HCT116 (cell line): ENCODE data around the gene DBN1. TPM values are rescaled to one million over a fixed set of nuclear protein-coding genes. Genes with fewer than 3 reads are reported as not detected.
A peak's percentile ranks its signal among the peaks of the same experiment; 100 is the strongest.

Source experiments
- ATAC-seq: fragments of 200-7000 bp; cut with Tn5 transposase; 2 replicates; pipeline ENCODE4 v1.9.1; 2020; ENCODE audit warnings: mild to moderate bottlenecking, moderate library complexity
- BruUV-seq: library from RNA; stranded (reverse); fragments of 400-500 nt; replicated peaks from 2 replicates; lab custom pipeline; 2021; lab: Mats Ljungman, UMichigan
- CTCF ChIA-PET: fragments of 300-600 bp; sonication (Branson Sonifier 250); formaldehyde crosslinking; loops from one replicate; lab custom pipeline; 2021; ENCODE audit warnings: antibody characterized with exemption; lab: Charles Lee
- POLR2A ChIA-PET: fragments of 300-600, 350-600 bp; sonication (Branson Sonifier 250); formaldehyde crosslinking; loops from one replicate; lab custom pipeline; 2021; ENCODE audit warnings: antibody characterized with exemption; lab: Charles Lee
- RAD21 ChIA-PET, 2 experiments: fragments of 300-600 bp; sonication (Branson Sonifier 250); formaldehyde crosslinking; loops; one replicate each; lab custom pipeline; 2023; ENCODE audit warnings: low total read pairs in 2 of 2; ENCODE audit not compliant: uncharacterized antibody in 2 of 2, unreplicated experiment in 2 of 2, low non-redundant PET in 1 of 2; lab: Charles Lee
- DNase-seq: peaks from one replicate; pipeline ENCODE4 v3.0.0-alpha.2; 2010; ENCODE audit warnings: low read depth, low spot score
- H2AFZ ChIP-seq: fragments of 200-600 bp; shearing (Covaris generic), sonication (generic); 2 replicates; pipeline ENCODE4 v1.6.1; 2017; ENCODE audit warnings: low read depth, mixed run types, mixed read lengths, antibody characterized with exemption, low read length; ENCODE audit not compliant: poor library complexity, severe bottlenecking
- H3K27ac ChIP-seq: 2 replicates; pipeline ENCODE4 v1.5.1; 2012; ENCODE audit warnings: low read depth, low read length
- H3K27me3 ChIP-seq: fragments of 200-600 bp; sonication (generic); 2 replicates; pipeline ENCODE4 v1.6.1; 2016; ENCODE audit warnings: mixed run types, low read length, mixed read lengths; ENCODE audit not compliant: insufficient read depth
- H3K36me3 ChIP-seq, 2 experiments: fragments of 200-500 bp in 1 of 2; fragments of 200-600 bp in 1 of 2; sonication (Bioruptor generic) in 1 of 2; sonication (generic) in 1 of 2; 2 replicates each; pipeline versions ENCODE4 v1.5.1 to v1.6.1; 2014 to 2016; ENCODE audit warnings: low read length in 2 of 2, inconsistent platforms in 1 of 2, mixed read lengths in 1 of 2, mixed run types in 1 of 2; ENCODE audit not compliant: insufficient read depth in 2 of 2, control insufficient read depth in 1 of 2
- H3K4me1 ChIP-seq, 2 experiments: fragments of 200-600 bp in 1 of 2; sonication (generic) in 1 of 2; 2 replicates each; pipeline versions ENCODE4 v1.5.1 to v1.6.1; 2012 to 2017; ENCODE audit warnings: low read length in 2 of 2, inconsistent platforms in 1 of 2, mild to moderate bottlenecking in 1 of 2, mixed read lengths in 1 of 2, mixed run types in 1 of 2, moderate library complexity in 1 of 2; ENCODE audit not compliant: insufficient read depth in 2 of 2, control insufficient read depth in 1 of 2
- H3K4me2 ChIP-seq: fragments of 200-600 bp; sonication (generic); 2 replicates; pipeline ENCODE4 v1.6.1; 2017; ENCODE audit warnings: mixed run types, low read length, mixed read lengths
- H3K4me3 ChIP-seq, 2 experiments: fragments of 200-600 bp in 1 of 2; sonication (generic) in 1 of 2; replicated peaks in 1 of 2; 2 replicates each; pipeline ENCODE4 v1.5.1; 2011 to 2016; ENCODE audit warnings: low read length in 2 of 2, control low read depth in 1 of 2, low read depth in 1 of 2, mild to moderate bottlenecking in 1 of 2, mixed read lengths in 1 of 2, mixed run types in 1 of 2
- H3K79me2 ChIP-seq: fragments of 200-600 bp; sonication (generic); 2 replicates; pipeline ENCODE4 v1.6.1; 2017; ENCODE audit warnings: mild to moderate bottlenecking, mixed run types, low read length, moderate library complexity, mixed read lengths; ENCODE audit not compliant: insufficient read depth
- H3K9ac ChIP-seq: fragments of 200-600 bp; sonication (generic); 2 replicates; pipeline ENCODE4 v1.6.1; 2016; ENCODE audit warnings: low read length, mixed read lengths
- H3K9me2 ChIP-seq: fragments of 200-600 bp; sonication (generic), shearing (Covaris generic); 2 replicates; pipeline ENCODE4 v1.6.1; 2017; ENCODE audit warnings: mixed run types, mild to moderate bottlenecking, moderate library complexity; ENCODE audit not compliant: insufficient read depth
- H3K9me3 ChIP-seq, 2 experiments: fragments of 200-500 bp in 1 of 2; fragments of 200-600 bp in 1 of 2; sonication (Bioruptor generic) in 1 of 2; sonication (generic) in 1 of 2; 2 replicates each; pipeline ENCODE4 v1.6.1; 2014 to 2017; ENCODE audit warnings: low read length in 2 of 2, mixed read lengths in 2 of 2, inconsistent platforms in 1 of 2, low read depth in 1 of 2, mild to moderate bottlenecking in 1 of 2, mixed run types in 1 of 2, moderate library complexity in 1 of 2; ENCODE audit not compliant: control insufficient read depth in 1 of 2, insufficient read depth in 1 of 2
- H4K20me1 ChIP-seq: fragments of 200-600 bp; sonication (generic), shearing (Covaris generic); 2 replicates; pipeline ENCODE4 v1.6.1; 2017; ENCODE audit warnings: mixed run types, mild to moderate bottlenecking, moderate library complexity; ENCODE audit not compliant: insufficient read depth
- CTCF ChIP-seq, 3 experiments: fragments of 200-600 bp in 1 of 3; sonication (generic) in 1 of 3; IDR thresholded peaks in 2 of 3; conservative IDR thresholded peaks in 1 of 3; 2 replicates each; pipeline ENCODE4 v1.5.1; 2012 to 2017; ENCODE audit warnings: low read depth in 2 of 3, low read length in 2 of 3, antibody characterized with exemption in 1 of 3, borderline replicate concordance in 1 of 3, control low read depth in 1 of 3, mild to moderate bottlenecking in 1 of 3, mixed read lengths in 1 of 3, mixed run types in 1 of 3, moderate library complexity in 1 of 3; ENCODE audit not compliant: insufficient read depth in 1 of 3
- MAX ChIP-seq: IDR thresholded peaks from 2 replicates; pipeline ENCODE4 v1.6.1; 2012
- POLR2AphosphoS5 ChIP-seq: IDR thresholded peaks from 2 replicates; pipeline ENCODE4 v1.6.1; 2011; ENCODE audit warnings: mild to moderate bottlenecking, low read depth, low read length, moderate library complexity
- SIN3A ChIP-seq: IDR thresholded peaks from 2 replicates; pipeline ENCODE4 v1.6.1; 2012; ENCODE audit warnings: low read depth
- SP1 ChIP-seq: IDR thresholded peaks from 2 replicates; pipeline ENCODE4 v1.6.1; 2012; ENCODE audit warnings: low read depth
- TCF7L2 ChIP-seq: IDR thresholded peaks from 2 replicates; pipeline ENCODE4 v1.7.0; 2011; ENCODE audit warnings: borderline replicate concordance, inconsistent platforms; ENCODE audit not compliant: insufficient read depth, insufficient read length; ENCODE audit errors: extremely low read depth
- intact Hi-C: fragments of 100-400 bp; cut with micrococcal nuclease; formaldehyde crosslinking; loops from 2 replicates; pipeline ENCODE4 v1.10.0; 2022
- total RNA-seq: library from RNA; stranded (reverse); gene quantifications from one replicate; pipeline ENCODE4 v1.2.1, GENCODE V29; 2021; ENCODE audit not compliant: unreplicated experiment
- TF ChIP-seq, protein P1 (sequence below): IDR thresholded peaks from 2 replicates; pipeline ENCODE4 v1.6.1; 2012; ENCODE audit warnings: low read depth
- TF ChIP-seq, protein P2 (sequence below): IDR thresholded peaks from 2 replicates; pipeline ENCODE4 v1.6.1; 2012

Gene DBN1
- total RNA-seq, 1 experiment from 2014 or later = 144 TPM

- no peak for DNase-seq
- Histone ChIP-seq H3K4me1 (peaks cover 0 to 8% of the 10 kb centered on the region in 2 experiments; a peak in 2 of 4 replicates), H3K27me3 (no peaks in the 10 kb centered on the region), H2AFZ (no peak overlapping the region), H4K20me1 (no peaks in the 10 kb centered on the region), H3K9me3 (no peaks in the 10 kb centered on the region), H3K9ac (no peak overlapping the region), H3K9me2 (no peaks in the 10 kb centered on the region), H3K4me2 (no peak overlapping the region), H3K79me2 (0 out of 2 replicates have a peak, but pooled peaks cover 2% of the 10 kb centered on the region), H3K4me3 (no peak overlapping the region), H3K27ac (no peak overlapping the region), H3K36me3 (peaks cover 25 to 48% of the 10 kb centered on the region in 2 experiments; a peak in 3 of 4 replicates)
- no peak for ATAC-seq
- ChIA-PET RAD21 (no interaction called here), CTCF (interaction anchor here (1.2 to 2.4 kb wide), 2 partner anchors 12 to 19 kb away, joined by 3 to 6 read pairs; no protein-coding TSS in a partner anchor), POLR2A (interaction anchor here (2.0 kb wide), 1 partner anchor 9 kb away, joined by 7 read pairs; the partner anchor contains the start of gene GRK6)
- BruUV-seq = TSS peak; percentile 1
- TF ChIP-seq MAX (no peak), CTCF (IDR thresholded peaks at IDR 0.05 in 2 of 3, conservative IDR thresholded peaks at IDR 0.05 in 1 of 3; ENCODE audit: borderline replicate concordance in 1 of 3, insufficient read depth in 1 of 3, low read depth in 2 of 3, low read length in 2 of 3) (no peak), TCF7L2 (no peak), POLR2AphosphoS5 (peak; percentile 16), SIN3A (no peak), SP1 (no peak)
- TF ChIP-seq, protein P1, sequence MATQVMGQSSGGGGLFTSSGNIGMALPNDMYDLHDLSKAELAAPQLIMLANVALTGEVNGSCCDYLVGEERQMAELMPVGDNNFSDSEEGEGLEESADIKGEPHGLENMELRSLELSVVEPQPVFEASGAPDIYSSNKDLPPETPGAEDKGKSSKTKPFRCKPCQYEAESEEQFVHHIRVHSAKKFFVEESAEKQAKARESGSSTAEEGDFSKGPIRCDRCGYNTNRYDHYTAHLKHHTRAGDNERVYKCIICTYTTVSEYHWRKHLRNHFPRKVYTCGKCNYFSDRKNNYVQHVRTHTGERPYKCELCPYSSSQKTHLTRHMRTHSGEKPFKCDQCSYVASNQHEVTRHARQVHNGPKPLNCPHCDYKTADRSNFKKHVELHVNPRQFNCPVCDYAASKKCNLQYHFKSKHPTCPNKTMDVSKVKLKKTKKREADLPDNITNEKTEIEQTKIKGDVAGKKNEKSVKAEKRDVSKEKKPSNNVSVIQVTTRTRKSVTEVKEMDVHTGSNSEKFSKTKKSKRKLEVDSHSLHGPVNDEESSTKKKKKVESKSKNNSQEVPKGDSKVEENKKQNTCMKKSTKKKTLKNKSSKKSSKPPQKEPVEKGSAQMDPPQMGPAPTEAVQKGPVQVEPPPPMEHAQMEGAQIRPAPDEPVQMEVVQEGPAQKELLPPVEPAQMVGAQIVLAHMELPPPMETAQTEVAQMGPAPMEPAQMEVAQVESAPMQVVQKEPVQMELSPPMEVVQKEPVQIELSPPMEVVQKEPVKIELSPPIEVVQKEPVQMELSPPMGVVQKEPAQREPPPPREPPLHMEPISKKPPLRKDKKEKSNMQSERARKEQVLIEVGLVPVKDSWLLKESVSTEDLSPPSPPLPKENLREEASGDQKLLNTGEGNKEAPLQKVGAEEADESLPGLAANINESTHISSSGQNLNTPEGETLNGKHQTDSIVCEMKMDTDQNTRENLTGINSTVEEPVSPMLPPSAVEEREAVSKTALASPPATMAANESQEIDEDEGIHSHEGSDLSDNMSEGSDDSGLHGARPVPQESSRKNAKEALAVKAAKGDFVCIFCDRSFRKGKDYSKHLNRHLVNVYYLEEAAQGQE = no peak
- TF ChIP-seq, protein P2, sequence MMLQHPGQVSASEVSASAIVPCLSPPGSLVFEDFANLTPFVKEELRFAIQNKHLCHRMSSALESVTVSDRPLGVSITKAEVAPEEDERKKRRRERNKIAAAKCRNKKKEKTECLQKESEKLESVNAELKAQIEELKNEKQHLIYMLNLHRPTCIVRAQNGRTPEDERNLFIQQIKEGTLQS = no peak
- intact Hi-C loops = no loop called here
Observed at GRCh38 chr5:177435847-177436536, 37.4 kb downstream of the DBN1 start.
